AG09319 (cell line): ENCODE data around the gene FBXW5.

Source experiments
- DNase-seq: peaks from one replicate; pipeline ENCODE4 v3.0.0-alpha.2; 2010; ENCODE audit warnings: low read depth; ENCODE audit errors: extremely low read depth
- CTCF ChIP-seq: IDR thresholded peaks from 2 replicates; pipeline ENCODE4 v1.5.1; 2011; ENCODE audit warnings: low read depth, mild to moderate bottlenecking, inconsistent platforms, low read length, moderate library complexity

The FBXW5 gene

GRCh38 chr9:136954270-136955083 lies 9.9 kb upstream of the FBXW5 start:
- no peak for DNase-seq
- no peak for TF ChIP-seq CTCF

- no peak for DNase-seq
- no peak for TF ChIP-seq CTCF
Measured at GRCh38 chr9:136953771-136954269, 9.3 kb upstream of the FBXW5 start.

GRCh38 chr9:136952876-136953770 lies 8.6 kb upstream of the FBXW5 start:
- no peak for DNase-seq
- no peak for TF ChIP-seq CTCF

GRCh38 chr9:136952321-136952850 lies 7.8 kb upstream of the FBXW5 start:
- no peak for DNase-seq
- no peak for TF ChIP-seq CTCF

GRCh38 chr9:136951541-136952320 lies 7.2 kb upstream of the FBXW5 start, which contains the start of gene LCN12:
LCN12 (plus strand) TSS chr9:136952273; CDS start chr9:136952328, 55 bp downstream.
- TF ChIP-seq CTCF, result no peak
- DNase-seq, result no peak

GRCh38 chr9:136950656-136951276 lies 6.2 kb upstream of the FBXW5 start:
- TF ChIP-seq CTCF, result no peak
- no peak for DNase-seq
